Caco-2 (cell line): ENCODE data around the gene IGDCC3. TPM values are rescaled to one million over a fixed set of nuclear protein-coding genes. Genes with fewer than 3 reads are reported as not detected.

Experiments
- BruUV-seq: library from RNA; stranded (reverse); fragments of 400-500 nt; replicated peaks from 2 replicates; lab custom pipeline; 2021; lab: Mats Ljungman, UMichigan
- CTCF ChIA-PET: fragments of 300-600 bp; sonication (Branson Sonifier 250); formaldehyde crosslinking; loops from one replicate; lab custom pipeline; 2022; ENCODE audit warnings: antibody characterized with exemption; lab: Charles Lee
- POLR2A ChIA-PET: fragments of 300-600 bp; sonication (Branson Sonifier 250); formaldehyde crosslinking; loops from one replicate; lab custom pipeline; 2022; ENCODE audit warnings: antibody characterized with exemption; lab: Charles Lee
- DNase-seq, 2 experiments: peaks; one replicate each; pipeline versions ENCODE4 v3.0.0 to v3.0.0-alpha.2; 2020 to 2022
- H3K27me3 ChIP-seq: replicated peaks from 2 replicates; pipeline ENCODE4 v1.6.0; 2011; ENCODE audit warnings: low read length; ENCODE audit not compliant: control insufficient read depth, insufficient read depth
- H3K36me3 ChIP-seq: 2 replicates; pipeline ENCODE4 v1.5.1; 2011; ENCODE audit warnings: low read length; ENCODE audit not compliant: control insufficient read depth, insufficient read depth
- H3K4me1 ChIP-seq: fragments of 250-450 bp; sonication (Bioruptor Pico); 2 replicates; pipeline ENCODE4 v1.5.1; 2020; ENCODE audit warnings: mild to moderate bottlenecking
- H3K4me3 ChIP-seq: 2 replicates; pipeline ENCODE4 v1.5.1; 2011; ENCODE audit warnings: low read depth, mild to moderate bottlenecking, control low read depth, low read length
- H3K9me3 ChIP-seq: fragments of 250-450 bp; sonication (Bioruptor Pico); 2 replicates; pipeline ENCODE4 v1.5.1; 2020; ENCODE audit warnings: mild to moderate bottlenecking, moderate library complexity
- H3K27ac Mint-ChIP-seq: one replicate; pipeline ENCODE4 v1.8.0; 2022; ENCODE audit warnings: mixed read lengths; ENCODE audit not compliant: unreplicated experiment
- H3K27me3 Mint-ChIP-seq: one replicate; pipeline ENCODE4 v1.8.0; 2022; ENCODE audit warnings: mixed read lengths; ENCODE audit not compliant: insufficient read depth, unreplicated experiment
- H3K36me3 Mint-ChIP-seq: one replicate; pipeline ENCODE4 v1.8.0; 2022; ENCODE audit warnings: mild to moderate bottlenecking, mixed read lengths; ENCODE audit not compliant: insufficient read depth, unreplicated experiment
- H3K4me1 Mint-ChIP-seq: one replicate; pipeline ENCODE4 v1.8.0; 2022; ENCODE audit warnings: low read depth, mixed read lengths; ENCODE audit not compliant: unreplicated experiment
- H3K4me3 Mint-ChIP-seq: one replicate; pipeline ENCODE4 v1.8.0; 2022; ENCODE audit warnings: mild to moderate bottlenecking, moderate library complexity, mixed read lengths; ENCODE audit not compliant: unreplicated experiment
- H3K9me3 Mint-ChIP-seq: one replicate; pipeline ENCODE4 v1.8.0; 2022; ENCODE audit warnings: mixed read lengths; ENCODE audit not compliant: unreplicated experiment
- CTCF ChIP-seq, 2 experiments: fragments of 200-600 bp in 1 of 2; IDR thresholded peaks; 1 replicate in 1 of 2; 2 replicates in 1 of 2; pipeline versions ENCODE4 v1.5.1 to v1.8.0; 2011 to 2022; ENCODE audit warnings: antibody characterized with exemption in 1 of 2, control low read depth in 1 of 2, inconsistent platforms in 1 of 2, low read depth in 1 of 2, low read length in 1 of 2, mild to moderate bottlenecking in 1 of 2, moderate library complexity in 1 of 2; ENCODE audit not compliant: insufficient read depth in 1 of 2, severe bottlenecking in 1 of 2, unreplicated experiment in 1 of 2
- intact Hi-C: fragments of 100-400 bp; cut with micrococcal nuclease; formaldehyde crosslinking; loops from one replicate; pipeline ENCODE4 v1.10.0; 2022; ENCODE audit not compliant: unreplicated experiment
- total RNA-seq: library from RNA; stranded (reverse); gene quantifications from 2 replicates; pipeline ENCODE4 v1.2.3, GENCODE V29; 2022

Gene IGDCC3
- total RNA-seq, 1 experiment from 2014 or later = 51.2 TPM

- CTCF ChIA-PET = no interaction called here
- no peaks in the 10 kb centered on the region for H3K36me3 ChIP-seq
- Mint-ChIP-seq H3K36me3 (no peaks in the 10 kb centered on the region), H3K4me3 (no peak overlapping the region), H3K9me3 (no peaks in the 10 kb centered on the region), H3K27me3 (no peaks in the 10 kb centered on the region), H3K4me1 (peaks cover 25% of the 10 kb centered on the region), H3K27ac (no peak overlapping the region)
- DNase-seq = no peak
- no peaks in the 10 kb centered on the region for H3K27me3 ChIP-seq
- POLR2A ChIA-PET = no interaction called here
- no peaks in the 10 kb centered on the region for H3K9me3 ChIP-seq
- H3K4me3 ChIP-seq = no peak overlapping the region
- intact Hi-C loops = no loop called here
- peaks cover 13% of the 10 kb centered on the region for H3K4me1 ChIP-seq
- BruUV-seq = no TSS peak
- no peak for TF ChIP-seq CTCF (IDR thresholded peaks at IDR 0.05; ENCODE audit: insufficient read depth in 1 of 2, low read depth in 1 of 2, low read length in 1 of 2, severe bottlenecking in 1 of 2, unreplicated experiment in 1 of 2)
Observed at GRCh38 chr15:65386886-65387285, 9.1 kb upstream of the IGDCC3 start.

- CTCF ChIA-PET = interaction anchor here (1.9 kb wide), 3 partner anchors 65 to 82 kb away, joined by 6 to 23 read pairs (median 20); partner anchors contain the start of gene RNU5B-1
- POLR2A ChIA-PET = no interaction called here
- intact Hi-C loops = no loop called here
Observed at GRCh38 chr15:65386376-65386775, 8.6 kb upstream of the IGDCC3 start.

GRCh38 chr15:65385870-65386258, 8.1 kb upstream of the IGDCC3 start:
- ChIA-PET POLR2A (interaction anchor here (0.6 kb wide), 1 partner anchor 1580 kb away, joined by 4 read pairs; no protein-coding TSS in a partner anchor), CTCF (interaction anchor here (1.4 to 2.9 kb wide), 8 partner anchors 9 to 82 kb away, joined by 4 to 23 read pairs (median 6); partner anchors contain the start of gene RNU5B-1)
- H3K27me3 ChIP-seq = no peaks in the 10 kb centered on the region
- H3K4me1 ChIP-seq = peaks cover 13% of the 10 kb centered on the region
- Mint-ChIP-seq H3K9me3 (no peaks in the 10 kb centered on the region), H3K4me3 (peak overlapping the region; percentile 72), H3K27ac (peak overlapping the region; percentile 83), H3K27me3 (no peaks in the 10 kb centered on the region), H3K36me3 (no peaks in the 10 kb centered on the region), H3K4me1 (peaks cover 27% of the 10 kb centered on the region)
- TF ChIP-seq CTCF (IDR thresholded peaks at IDR 0.05; ENCODE audit: insufficient read depth in 1 of 2, low read depth in 1 of 2, low read length in 1 of 2, severe bottlenecking in 1 of 2, unreplicated experiment in 1 of 2) = no peak
- H3K36me3 ChIP-seq = no peaks in the 10 kb centered on the region
- intact Hi-C loops = loop anchor here (1.0 to 2.0 kb wide), 3 partner anchors 15 to 68 kb away; no protein-coding TSS in a partner anchor
- H3K4me3 ChIP-seq = no peak overlapping the region
- BruUV-seq = no TSS peak
- no peak for DNase-seq
- H3K9me3 ChIP-seq = no peaks in the 10 kb centered on the region

More at GRCh38 chr15:65386376-65386775, 8.6 kb upstream of the IGDCC3 start:
- Histone ChIP-seq H3K9me3 (no peaks in the 10 kb centered on the region), H3K4me1 (peaks cover 13% of the 10 kb centered on the region), H3K27me3 (no peaks in the 10 kb centered on the region), H3K36me3 (no peaks in the 10 kb centered on the region), H3K4me3 (no peak overlapping the region)
- no TSS peak for BruUV-seq
- peaks cover 27% of the 10 kb centered on the region for H3K4me1 Mint-ChIP-seq
- DNase-seq = no peak
- no peaks in the 10 kb centered on the region for H3K27me3 Mint-ChIP-seq
- H3K36me3 Mint-ChIP-seq = no peaks in the 10 kb centered on the region
- TF ChIP-seq CTCF (IDR thresholded peaks at IDR 0.05; ENCODE audit: insufficient read depth in 1 of 2, low read depth in 1 of 2, low read length in 1 of 2, severe bottlenecking in 1 of 2, unreplicated experiment in 1 of 2) = no peak
- H3K4me3 Mint-ChIP-seq = no peak overlapping the region
- no peak overlapping the region for H3K27ac Mint-ChIP-seq
- H3K9me3 Mint-ChIP-seq = no peaks in the 10 kb centered on the region
